PFSK-1 (cell line): Measurements from ENCODE around the gene ANO10.

ENCODE experiments used
- FOXP2 ChIP-seq: optimal IDR thresholded peaks from 2 replicates; pipeline ENCODE3; 2011; ENCODE audit warnings: borderline replicate concordance, control low read depth, inconsistent platforms; ENCODE audit not compliant: insufficient read depth; ENCODE audit errors: extremely low read length, extremely low read depth
- POLR2AphosphoS5 ChIP-seq: IDR thresholded peaks from 2 replicates; pipeline ENCODE4 v1.6.1; 2012; ENCODE audit warnings: low read depth, mild to moderate bottlenecking, control low read depth, low read length, moderate library complexity
- REST ChIP-seq, 2 experiments: IDR thresholded peaks; 2 replicates each; pipeline versions ENCODE4 v1.6.1 to v1.8.0; 2011 to 2012; ENCODE audit warnings: low read depth in 2 of 2, low read length in 2 of 2, control low read depth in 1 of 2, inconsistent platforms in 1 of 2, mild to moderate bottlenecking in 1 of 2, moderate library complexity in 1 of 2; ENCODE audit not compliant: insufficient read depth in 1 of 2
- TAF1 ChIP-seq: IDR thresholded peaks from 2 replicates; pipeline ENCODE4 v1.6.1; 2012; ENCODE audit warnings: low read length, control low read depth, borderline replicate concordance; ENCODE audit not compliant: insufficient read depth

DNA sequence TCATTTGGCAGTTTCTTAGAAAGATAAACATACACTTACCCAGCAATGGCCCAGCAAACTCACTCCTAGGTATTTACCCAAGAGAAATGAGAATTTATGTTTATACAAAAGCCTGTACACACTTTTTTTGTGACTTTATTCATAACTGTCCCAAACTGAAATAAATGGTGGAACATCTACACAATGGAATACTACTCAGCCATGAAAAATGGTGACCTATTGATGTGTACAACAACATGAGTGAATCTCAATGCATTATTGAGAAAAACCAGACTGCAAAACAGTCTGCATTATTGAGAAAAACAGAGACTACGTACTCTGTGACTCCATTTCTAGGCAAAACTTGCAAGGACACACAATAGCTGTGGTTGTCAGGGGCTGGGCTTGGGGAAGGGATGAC is 298.3 kb downstream of the ANO10 start:
- TF ChIP-seq TAF1 (no peak), POLR2AphosphoS5 (no peak), FOXP2 (no peak), REST (IDR thresholded peaks at IDR 0.05; ENCODE audit: insufficient read depth in 1 of 2, low read depth in 2 of 2, low read length in 2 of 2) (no peak)
